ENCODE results near the gene NTM.

DNA sequence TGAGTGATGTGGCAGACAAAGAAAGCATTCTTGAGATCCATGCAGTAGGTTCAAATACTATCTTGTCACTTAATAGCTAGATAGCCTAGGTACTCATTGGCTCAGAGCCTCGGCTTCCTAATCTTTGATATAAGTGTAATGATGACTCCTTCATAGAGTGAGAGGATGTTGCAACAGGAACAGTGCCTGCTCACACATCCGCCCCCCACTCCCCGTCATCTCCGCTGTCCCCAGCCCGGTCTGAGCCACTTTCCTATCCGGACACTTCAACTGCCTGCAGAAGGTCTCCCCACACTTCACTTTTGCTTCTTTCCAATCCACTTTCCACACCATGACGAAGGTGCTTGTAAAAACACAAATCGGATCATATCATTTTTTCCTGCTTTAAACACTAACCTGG lies 128.8 kb downstream of the NTM start:
- no peak for TF ChIP-seq EZH2 (IDR thresholded peaks at IDR 0.05)
- no peak for TF ChIP-seq POLR2AphosphoS5 (IDR thresholded peaks at IDR 0.05; ENCODE audit: borderline replicate concordance, low read depth, low read length)
